GM18502 (cell line): Measurements from ENCODE around the gene DRC7.

Experiments used
- ATAC-seq: cut with Tn5 transposase; IDR thresholded peaks from one replicate; pipeline ENCODE4 v1.9.1; 2021; ENCODE audit warnings: mild to moderate bottlenecking; ENCODE audit not compliant: unreplicated experiment, poor library complexity

Gene DRC7, protein sequence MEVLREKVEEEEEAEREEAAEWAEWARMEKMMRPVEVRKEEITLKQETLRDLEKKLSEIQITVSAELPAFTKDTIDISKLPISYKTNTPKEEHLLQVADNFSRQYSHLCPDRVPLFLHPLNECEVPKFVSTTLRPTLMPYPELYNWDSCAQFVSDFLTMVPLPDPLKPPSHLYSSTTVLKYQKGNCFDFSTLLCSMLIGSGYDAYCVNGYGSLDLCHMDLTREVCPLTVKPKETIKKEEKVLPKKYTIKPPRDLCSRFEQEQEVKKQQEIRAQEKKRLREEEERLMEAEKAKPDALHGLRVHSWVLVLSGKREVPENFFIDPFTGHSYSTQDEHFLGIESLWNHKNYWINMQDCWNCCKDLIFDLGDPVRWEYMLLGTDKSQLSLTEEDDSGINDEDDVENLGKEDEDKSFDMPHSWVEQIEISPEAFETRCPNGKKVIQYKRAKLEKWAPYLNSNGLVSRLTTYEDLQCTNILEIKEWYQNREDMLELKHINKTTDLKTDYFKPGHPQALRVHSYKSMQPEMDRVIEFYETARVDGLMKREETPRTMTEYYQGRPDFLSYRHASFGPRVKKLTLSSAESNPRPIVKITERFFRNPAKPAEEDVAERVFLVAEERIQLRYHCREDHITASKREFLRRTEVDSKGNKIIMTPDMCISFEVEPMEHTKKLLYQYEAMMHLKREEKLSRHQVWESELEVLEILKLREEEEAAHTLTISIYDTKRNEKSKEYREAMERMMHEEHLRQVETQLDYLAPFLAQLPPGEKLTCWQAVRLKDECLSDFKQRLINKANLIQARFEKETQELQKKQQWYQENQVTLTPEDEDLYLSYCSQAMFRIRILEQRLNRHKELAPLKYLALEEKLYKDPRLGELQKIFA

DNA sequence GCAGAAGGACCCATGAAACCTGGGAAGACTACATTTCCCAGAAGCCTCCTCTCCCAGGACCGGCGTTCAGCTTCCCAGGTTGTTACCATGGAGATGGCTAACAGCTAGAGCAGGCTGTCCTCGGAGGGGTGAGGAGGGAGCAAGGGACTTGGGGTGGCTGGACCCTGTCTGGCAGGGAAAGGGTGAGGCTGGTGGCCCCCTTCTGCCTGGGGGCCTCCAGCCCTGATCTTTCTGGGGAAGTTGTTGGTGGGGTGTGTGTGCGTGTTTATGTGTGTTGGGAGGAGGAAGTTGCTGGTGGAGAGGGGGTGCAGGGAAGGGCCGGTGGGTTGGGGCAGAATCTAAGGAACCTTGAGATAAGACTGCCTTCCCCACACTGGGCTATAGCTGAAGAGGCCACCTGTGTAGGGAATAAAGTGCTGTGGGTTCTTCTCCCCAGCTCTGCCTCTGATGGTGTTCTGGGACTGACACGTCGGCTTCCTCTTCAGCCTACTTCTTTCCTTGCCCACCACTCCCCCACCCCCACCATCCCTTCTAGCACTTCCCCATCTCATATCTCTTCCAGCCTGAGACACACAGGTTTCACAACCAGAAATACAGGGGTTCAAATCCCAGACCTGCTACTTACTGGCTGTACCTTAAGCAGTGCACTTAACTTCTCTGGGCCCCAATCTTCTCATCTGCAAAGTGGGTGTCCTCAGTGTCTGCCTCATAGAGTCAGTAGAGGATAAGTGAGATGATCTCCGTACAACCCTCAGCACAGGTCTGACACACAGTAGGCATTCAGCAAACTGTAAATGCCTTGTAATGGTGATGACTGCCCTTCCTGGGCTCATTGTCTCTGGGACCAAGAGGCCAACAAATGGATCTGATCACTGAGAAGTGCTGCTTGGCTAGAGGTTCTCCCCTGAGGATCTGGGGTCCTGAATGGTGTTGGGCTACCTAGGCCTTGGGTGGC lies at the start of gene DRC7:
Gene DRC7, plus strand, starts transcription at position 82 of the 955 bp plus-strand sequence. CDS start 3,144 bp downstream, outside the sequence.
- peak; percentile 62 for ATAC-seq

DNA sequence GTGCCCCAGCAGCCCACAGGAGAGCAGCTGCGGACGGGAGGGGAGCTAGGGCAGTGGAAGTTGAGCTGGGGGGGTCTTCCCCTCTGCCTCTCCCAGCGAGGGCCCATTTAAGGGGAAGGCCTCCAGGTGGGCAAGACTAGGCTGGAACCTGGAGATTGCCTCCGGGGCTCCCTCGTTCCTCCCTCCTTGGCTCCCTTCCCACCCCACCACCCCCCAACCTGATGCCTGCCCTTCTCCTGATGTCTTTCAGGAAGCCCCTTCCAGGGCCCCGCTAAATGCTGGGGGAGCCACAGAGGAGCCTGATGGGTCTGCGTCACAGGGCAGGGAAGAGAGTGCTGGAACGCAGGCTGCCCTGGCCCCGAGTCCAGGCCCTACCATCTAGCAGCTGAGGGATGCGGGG lies 49.4 kb upstream of the DRC7 start:
- ATAC-seq = no peak

GRCh38 chr16:57645691-57646387 lies 48.8 kb upstream of the DRC7 start:
- no peak for ATAC-seq

- no peak for ATAC-seq
These were observed 48.1 kb upstream of the DRC7 start for GRCh38 chr16:57646388-57647039.

GRCh38 chr16:57647136-57647875 lies 47.3 kb upstream of the DRC7 start:
- no peak for ATAC-seq

DNA sequence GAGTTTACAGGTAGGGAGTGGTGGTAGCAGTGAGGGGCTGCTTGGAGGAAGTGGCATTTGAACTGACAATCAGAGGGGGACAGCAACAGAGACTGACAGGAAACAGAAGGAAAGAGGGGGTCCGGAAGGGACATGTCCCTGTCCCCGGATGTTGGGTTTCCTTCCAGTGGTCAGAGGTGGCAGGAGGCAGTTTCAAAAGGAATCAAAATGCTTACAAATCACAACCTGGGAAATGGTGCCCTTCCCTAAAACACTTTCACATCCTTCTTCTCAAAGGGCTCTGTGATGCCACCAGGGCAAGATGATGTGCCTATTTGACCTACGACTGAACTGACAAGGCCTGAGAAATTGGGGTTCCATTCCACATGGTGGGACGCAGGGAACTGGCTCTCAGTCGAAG lies 46.5 kb upstream of the DRC7 start:
- no peak for ATAC-seq

- peak; percentile 66 for ATAC-seq
These were observed 45.8 kb upstream of the DRC7 start for GRCh38 chr16:57648581-57649442.

DNA sequence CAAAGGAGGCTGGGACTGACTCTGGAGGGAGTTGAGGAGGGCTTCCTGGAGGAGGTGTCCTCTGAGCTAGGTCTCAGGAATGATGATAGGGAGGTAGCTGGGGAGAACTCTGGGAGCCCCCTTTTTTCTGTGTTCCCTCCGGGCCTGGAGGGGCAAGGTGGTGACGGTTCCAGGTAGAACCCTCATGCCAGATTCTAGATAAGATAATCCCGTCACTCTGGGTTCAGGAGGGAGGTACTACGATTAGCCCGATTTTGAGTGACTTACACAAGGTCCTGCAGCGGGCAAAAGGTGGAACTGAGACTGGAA lies 45.2 kb upstream of the DRC7 start:
- ATAC-seq = no peak

- ATAC-seq = no peak
These were observed 44.8 kb upstream of the DRC7 start for GRCh38 chr16:57649846-57650245.

DNA sequence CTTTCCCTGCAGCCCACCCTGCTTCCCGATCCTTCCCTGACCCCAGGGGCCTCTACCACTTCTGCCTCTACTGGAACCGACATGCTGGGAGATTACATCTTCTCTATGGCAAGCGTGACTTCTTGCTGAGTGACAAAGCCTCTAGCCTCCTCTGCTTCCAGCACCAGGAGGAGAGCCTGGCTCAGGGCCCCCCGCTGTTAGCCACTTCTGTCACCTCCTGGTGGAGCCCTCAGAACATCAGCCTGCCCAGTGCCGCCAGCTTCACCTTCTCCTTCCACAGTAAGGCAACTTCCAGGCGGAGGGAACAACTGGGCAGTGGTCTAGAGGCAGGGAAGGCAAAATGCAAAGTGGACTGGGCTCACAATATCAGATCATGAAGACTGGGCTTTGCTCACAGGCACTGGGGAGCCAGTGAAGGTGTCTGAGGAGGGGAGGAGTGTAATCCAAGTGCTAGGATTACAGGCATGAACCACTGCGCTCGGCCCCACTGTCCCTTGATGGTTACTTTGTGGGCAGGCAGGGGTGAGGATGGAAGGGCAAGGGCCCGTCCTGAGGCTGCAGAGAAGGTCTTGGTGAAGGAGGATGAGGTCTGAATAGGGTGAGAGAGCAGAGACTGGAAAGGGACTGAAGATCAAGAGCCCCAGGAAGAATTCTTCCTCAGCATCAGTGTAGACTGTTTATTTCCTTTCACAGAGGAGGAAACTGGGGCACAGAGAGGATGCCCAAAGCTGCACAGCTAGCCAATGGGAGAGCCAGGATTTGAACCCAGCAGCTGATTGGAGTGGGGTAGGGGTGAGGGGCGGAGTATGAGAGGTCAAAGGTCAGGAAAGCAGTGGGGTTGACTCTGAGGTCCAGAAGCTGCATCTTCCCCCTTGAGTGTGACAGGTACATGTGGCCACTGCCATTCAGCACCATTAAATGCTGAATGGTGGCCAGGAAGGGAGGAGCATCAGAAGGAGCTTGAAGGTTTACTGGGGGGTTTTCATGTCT lies 43.0 kb upstream of the DRC7 start:
- ATAC-seq = no peak

- no peak for ATAC-seq
These were observed 41.7 kb upstream of the DRC7 start for GRCh38 chr16:57652695-57653471.

DNA sequence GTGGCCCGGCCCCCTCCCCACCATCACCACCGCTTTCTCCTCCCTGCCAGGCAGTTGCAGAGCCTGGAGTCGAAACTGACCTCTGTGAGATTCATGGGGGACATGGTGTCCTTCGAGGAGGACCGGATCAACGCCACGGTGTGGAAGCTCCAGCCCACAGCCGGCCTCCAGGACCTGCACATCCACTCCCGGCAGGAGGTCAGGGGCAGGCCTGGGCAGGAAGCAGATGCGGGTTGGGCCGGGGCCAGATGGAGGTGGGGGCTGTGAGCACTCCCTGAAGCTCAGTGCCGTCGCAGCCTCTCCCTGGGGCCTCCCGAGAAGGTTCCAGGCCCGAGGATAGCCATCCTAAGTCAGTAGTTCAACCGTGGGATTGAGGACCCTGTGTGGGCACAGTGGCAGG lies 40.7 kb upstream of the DRC7 start:
- ATAC-seq = no peak

DNA sequence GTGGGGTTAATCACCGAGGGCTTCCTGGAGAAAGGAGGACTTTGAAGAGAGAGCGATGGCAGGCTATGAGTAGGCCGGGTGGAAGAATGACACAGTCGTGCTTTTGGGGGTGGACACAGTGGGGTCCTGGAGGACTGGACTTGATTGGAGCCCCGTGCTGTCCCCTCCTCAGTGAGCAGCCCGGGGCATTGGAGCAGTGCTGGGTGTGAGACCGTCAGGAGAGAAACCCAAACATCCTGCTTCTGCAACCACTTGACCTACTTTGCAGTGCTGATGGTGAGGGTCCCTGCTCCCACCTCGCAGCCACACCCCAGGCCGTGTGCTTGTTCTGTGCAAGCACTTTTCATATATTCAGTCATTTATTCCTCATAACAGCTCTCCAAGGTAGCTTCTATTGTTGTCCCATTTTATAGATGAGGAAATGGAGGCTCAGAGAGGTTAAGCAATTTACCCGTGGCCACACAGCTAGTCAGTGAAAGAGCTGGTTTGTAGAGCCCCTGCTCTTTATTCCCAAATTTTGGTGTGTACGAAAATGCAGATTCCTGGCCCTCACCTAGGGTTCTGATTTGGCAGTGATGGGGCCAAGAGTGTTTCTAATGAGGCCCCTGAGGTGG lies 38.2 kb upstream of the DRC7 start:
- no peak for ATAC-seq

GRCh38 chr16:57657228-57657627 lies 37.4 kb upstream of the DRC7 start:
- no peak for ATAC-seq

DNA sequence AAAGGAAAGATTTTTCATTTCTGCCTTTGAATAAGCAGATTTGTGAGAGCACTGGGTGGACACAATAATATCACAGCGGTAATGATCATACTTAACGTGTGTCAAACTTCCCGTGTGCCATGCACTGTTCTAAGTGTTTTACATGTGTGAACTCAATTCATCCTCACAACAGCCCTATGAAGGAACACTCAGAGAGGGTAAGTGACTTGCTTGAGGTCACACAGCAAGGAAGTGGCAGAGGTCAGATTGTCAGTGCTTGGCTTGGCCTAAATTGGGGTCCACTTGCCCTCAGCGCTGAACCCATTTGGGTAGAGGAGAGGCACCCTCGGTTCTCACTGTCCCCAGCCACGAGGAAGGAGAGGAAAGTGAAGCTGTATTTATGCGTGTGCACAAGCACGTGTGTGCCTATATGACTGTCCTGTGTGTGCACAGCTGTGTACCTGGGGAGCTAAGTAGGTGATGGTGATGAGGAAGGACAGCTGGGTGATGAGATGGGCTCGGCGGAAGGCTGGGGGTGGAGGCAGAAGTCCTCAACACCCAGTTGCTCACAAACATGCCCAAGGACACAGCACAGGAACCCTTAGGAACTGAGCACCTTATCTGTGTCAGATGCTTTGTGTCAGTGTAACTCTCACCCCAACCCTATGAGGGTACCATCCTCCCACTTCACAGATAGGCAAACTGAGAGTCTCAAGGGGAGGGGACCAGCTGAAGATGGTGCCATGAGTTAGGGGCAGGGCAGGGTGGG lies 36.3 kb upstream of the DRC7 start:
- ATAC-seq = no peak
